Measurements from ENCODE around the gene MAGEA6.

- no peak for TF ChIP-seq CTCF (IDR thresholded peaks at IDR 0.05)
- no peak for TF ChIP-seq POLR2A (IDR thresholded peaks at IDR 0.05)
- TF ChIP-seq POLR2AphosphoS5 (IDR thresholded peaks at IDR 0.05) = no peak
These were observed 49.8 kb upstream of the MAGEA6 start for GRCh38 chrX:152819266-152819665.
